Activated CD4-positive, CD25-positive, alpha-beta regulatory T cell treated with anti-CD3 and anti-CD28 coated beads, Interleukin-2, amount 50 U/mL, for 24 hours (primary cell): Measurements from ENCODE around the gene ZNF414.
"Not testable (repeated sequence)": the region's sequence is repeated elsewhere in the genome, so short reads cannot be mapped to it uniquely, and the experiment has no call there.

Experiments
- ATAC-seq, 2 donors: fragments of 150-1000 bp; cut with Tn5 transposase; one replicate each; pipeline ENCODE4 v1.10.0; 2021; ENCODE audit warnings: mild to moderate bottlenecking in 1 of 2, moderate library complexity in 1 of 2

The ZNF414 gene

GRCh38 chr19:8513687-8514504 lies at the start of gene ZNF414:
Gene ZNF414 (minus strand): TSS chr19:8514167. CDS start chr19:8514046, 121 bp downstream.
- peak; percentile 88 to 92 for ATAC-seq

- no peak for ATAC-seq
Observed at GRCh38 chr19:8561075-8561764, 47.3 kb upstream of the ZNF414 start.

- no peak for ATAC-seq
Observed at GRCh38 chr19:8558325-8558724, 44.4 kb upstream of the ZNF414 start.

GRCh38 chr19:8557642-8558238 lies 43.8 kb upstream of the ZNF414 start:
- no peak for ATAC-seq

- not testable (repeated sequence) for ATAC-seq
Observed at GRCh38 chr19:8553729-8554128, 39.8 kb upstream of the ZNF414 start.

- no peak for ATAC-seq
Observed at GRCh38 chr19:8552810-8553209, 38.8 kb upstream of the ZNF414 start.

GRCh38 chr19:8550070-8550469 lies 36.1 kb upstream of the ZNF414 start:
- ATAC-seq, result no peak

GRCh38 chr19:8545743-8546142 lies 31.8 kb upstream of the ZNF414 start:
- no peak for ATAC-seq

GRCh38 chr19:8544168-8544567 lies 30.2 kb upstream of the ZNF414 start:
- no peak for ATAC-seq

GRCh38 chr19:8539621-8540149 lies 25.7 kb upstream of the ZNF414 start:
- ATAC-seq, result no peak

- ATAC-seq, result no peak
Observed at GRCh38 chr19:8537099-8537498, 23.1 kb upstream of the ZNF414 start.

GRCh38 chr19:8536282-8536681 lies 22.3 kb upstream of the ZNF414 start:
- no peak for ATAC-seq

GRCh38 chr19:8532225-8532624 lies 18.3 kb upstream of the ZNF414 start:
- no peak for ATAC-seq

- ATAC-seq, result no peak
Observed at GRCh38 chr19:8531470-8531869, 17.5 kb upstream of the ZNF414 start.

GRCh38 chr19:8530061-8530679 lies 16.2 kb upstream of the ZNF414 start:
- no peak for ATAC-seq

- ATAC-seq, result no peak
Observed at GRCh38 chr19:8529369-8530006, 15.5 kb upstream of the ZNF414 start.

GRCh38 chr19:8528500-8528899 lies 14.5 kb upstream of the ZNF414 start:
- ATAC-seq, result no peak

GRCh38 chr19:8526345-8527091 lies 12.6 kb upstream of the ZNF414 start:
- peak in 1 of 2 donors; percentile 13 for ATAC-seq

GRCh38 chr19:8525401-8525684 lies 11.4 kb upstream of the ZNF414 start:
- no peak for ATAC-seq

GRCh38 chr19:8519388-8519787 lies 5.4 kb upstream of the ZNF414 start:
- ATAC-seq, result no peak

- no peak for ATAC-seq
Observed at GRCh38 chr19:8518536-8518935, 4.6 kb upstream of the ZNF414 start.
